GM19193 (cell line): ENCODE data around the gene KAZN.

Experiments
- POLR2A ChIP-seq: IDR thresholded peaks from 4 replicates; pipeline ENCODE4 v1.6.1; 2011; ENCODE audit not compliant: insufficient read depth, insufficient read length; ENCODE audit errors: extremely low read depth

KAZN gene

DNA sequence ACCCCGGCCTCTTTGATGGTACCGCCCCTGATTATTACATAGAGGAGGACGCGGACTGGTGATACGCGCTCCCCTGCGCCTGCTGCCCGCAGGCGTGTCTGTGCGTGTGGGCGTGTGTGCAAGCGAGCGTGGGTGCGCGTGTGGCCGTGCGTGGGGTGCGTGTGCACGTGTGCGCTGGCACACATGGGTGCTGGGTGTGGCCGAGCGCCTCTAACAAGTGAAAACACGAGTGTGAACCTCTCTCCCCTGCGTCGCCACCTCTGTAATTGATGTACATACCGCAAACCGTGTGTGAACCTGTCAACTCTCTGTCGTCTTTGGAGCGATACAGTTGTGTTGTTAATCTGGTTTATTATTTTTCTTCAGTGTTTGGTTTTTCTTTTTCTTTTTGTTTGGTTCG is 467.3 kb downstream of the KAZN start:
- no peak for TF ChIP-seq POLR2A

DNA sequence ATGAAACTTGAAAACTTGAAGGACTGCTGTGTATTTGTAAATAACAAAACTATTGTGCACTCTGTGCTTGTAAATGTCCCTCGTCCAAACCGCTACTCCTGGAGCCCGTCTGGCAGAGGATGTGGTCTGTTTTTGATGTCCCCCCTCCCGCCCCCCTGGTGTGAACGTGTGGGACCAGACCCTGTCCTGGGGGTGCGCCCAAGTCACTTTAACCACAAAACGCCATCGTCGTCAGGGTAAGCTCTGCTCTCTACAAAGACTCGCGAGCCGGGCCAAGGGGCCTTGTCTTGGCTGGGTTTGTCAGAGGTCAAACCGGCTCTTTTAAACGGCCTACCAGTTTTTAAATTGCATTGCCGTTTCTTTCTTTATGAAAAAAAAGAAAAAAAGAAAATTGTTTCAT is 467.7 kb downstream of the KAZN start:
- TF ChIP-seq POLR2A, result no peak

DNA sequence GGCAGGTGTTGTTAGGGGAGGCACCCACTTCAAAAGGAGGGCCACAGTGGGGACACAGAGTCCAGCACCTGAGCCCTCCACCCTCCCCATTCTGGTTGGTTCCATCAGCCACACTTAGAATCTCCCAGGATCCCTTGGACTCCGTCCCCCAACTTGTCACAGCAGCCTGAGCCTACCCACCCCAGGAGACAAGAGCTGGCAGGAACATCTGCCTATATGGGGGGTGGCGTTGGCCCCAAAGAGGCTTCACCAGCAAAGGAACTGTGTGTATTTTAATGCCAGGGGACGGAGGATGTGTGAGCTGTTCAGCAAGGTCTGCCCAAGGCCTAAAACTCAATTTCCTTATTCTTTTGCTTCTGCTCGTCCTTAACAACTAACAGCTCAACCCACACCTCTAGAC is 468.7 kb downstream of the KAZN start:
- TF ChIP-seq POLR2A, result no peak

DNA sequence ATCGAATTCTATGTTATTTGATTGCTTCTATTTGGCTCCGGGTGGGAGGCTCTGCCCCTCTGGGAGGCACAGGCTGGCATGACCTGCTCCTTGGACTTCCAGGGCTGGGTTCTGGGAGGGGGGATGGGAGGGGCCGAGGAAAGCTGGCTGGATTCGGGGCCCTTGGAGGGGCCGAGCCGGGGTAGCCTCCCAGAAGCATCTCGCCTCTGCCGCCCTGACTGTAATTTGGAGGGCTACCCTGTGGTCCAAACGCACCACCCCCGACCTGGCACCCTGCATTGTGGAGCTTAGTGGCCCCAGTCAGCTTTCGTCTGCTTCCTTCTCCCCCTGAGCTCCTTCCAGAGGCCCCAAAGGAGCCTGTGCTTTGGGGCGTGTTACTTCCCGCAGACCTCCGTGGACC is 469.7 kb downstream of the KAZN start:
- TF ChIP-seq POLR2A, result no peak

DNA sequence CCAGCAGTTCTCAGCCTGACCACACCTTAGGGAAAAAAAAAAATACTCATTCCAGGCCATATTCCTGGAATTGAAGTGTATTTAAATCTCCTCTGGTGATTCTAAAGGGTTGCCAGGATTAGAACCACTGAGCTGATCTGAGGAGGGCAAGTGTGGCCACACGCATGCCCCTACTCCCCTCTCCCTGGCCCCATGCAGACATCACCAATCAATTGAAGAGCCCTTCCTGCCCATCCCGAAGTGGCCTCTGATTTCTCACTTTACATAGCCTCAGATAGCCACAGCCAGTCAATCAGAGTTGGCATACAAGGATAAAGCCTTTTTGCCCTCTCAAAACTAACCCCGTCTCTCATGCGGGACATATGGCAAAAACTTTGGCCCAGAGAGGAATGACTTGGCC is 470.5 kb downstream of the KAZN start:
- TF ChIP-seq POLR2A, result no peak

DNA sequence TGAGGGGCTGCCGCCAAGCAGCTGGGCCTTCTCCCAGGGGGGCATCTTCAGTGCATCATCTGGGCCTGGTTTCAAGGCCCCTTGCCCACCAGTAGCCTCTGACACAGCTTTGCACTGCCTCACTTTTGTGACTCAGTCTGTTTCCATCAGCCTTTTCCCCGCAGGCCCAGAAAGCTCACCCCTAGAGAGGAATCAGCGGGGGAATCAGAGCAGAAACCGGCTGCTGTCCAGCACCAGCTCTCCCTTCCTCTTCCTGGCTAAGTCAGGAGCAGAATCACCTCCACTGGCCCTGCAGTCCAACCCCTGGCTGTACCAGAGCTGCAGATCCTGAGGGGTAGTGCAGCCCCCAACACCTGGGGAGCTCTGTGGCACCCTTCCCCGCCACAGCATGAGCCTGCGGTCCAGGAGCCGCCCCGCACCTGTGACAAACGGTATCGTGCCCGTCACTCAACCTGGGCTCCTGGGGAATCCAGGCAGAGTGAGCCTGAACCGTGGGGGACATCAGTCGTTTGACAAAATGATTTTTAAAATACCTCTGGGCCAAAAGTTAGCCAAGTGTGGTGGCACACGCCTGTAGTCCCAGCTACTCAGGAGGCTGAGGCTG is 471.8 kb downstream of the KAZN start:
- TF ChIP-seq POLR2A, result no peak

DNA sequence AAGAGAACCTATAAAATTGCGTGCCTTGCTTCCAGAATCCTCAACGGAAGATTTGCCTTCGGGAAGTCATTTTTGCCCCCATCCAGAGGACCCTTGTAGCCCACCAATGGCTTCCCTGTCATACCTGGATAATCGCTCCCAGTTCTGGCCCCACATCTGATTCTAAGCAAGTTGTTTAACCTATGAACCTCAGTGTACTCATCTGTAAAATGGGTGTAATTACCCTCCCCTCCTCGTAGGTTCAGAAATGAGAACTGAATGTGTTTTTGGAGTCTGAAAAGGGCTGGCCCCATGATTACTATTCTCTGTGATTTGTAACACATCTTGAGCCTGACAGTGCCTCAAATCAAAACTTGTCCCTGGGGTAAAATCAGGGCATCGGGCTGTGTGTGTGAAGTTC is 473.5 kb downstream of the KAZN start:
- TF ChIP-seq POLR2A, result no peak

DNA sequence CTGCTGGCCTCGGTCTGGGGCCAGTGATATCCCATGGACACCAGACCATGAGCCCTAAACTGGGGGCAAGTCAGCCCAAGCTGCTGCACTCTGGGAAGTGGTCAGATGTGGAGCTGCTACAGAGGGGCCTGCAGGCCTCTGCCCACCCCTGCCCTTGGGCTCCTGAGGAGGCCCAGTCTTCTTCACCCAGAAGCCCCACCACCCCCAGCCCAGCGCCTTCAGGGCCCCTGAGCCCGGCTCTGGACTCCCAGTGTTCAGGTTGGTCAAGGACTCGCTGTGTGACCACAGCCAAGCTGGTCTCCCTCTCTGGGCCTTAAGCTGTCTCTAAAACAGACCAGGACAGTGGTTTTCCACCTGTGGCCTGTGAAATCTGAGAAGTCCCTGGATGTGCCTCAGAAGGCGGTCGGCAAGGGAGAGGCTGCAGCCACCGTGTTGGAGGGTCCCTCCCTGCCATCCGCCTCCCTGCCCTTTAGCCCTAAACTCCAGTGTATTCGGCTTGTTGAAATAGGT is 475.4 kb downstream of the KAZN start:
- no peak for TF ChIP-seq POLR2A

DNA sequence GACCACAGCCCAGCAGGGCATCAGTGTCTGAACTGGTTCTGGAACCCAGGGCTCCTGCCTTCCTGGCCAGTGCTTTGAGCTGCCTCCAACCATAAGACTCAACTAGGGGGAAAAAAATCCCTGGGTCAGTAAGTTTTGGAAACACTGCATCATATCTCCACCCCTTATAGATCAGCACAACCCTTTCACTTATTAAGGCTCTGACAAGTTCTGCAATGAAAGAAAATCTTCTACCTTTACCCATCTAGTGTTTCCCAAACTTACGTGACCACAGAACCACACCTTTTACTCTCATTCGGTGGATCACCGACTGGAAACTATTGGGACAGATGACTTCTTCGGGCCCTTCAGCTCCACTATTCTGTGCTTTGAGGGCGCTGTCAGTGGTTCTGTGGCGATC is 476.7 kb downstream of the KAZN start:
- no peak for TF ChIP-seq POLR2A

DNA sequence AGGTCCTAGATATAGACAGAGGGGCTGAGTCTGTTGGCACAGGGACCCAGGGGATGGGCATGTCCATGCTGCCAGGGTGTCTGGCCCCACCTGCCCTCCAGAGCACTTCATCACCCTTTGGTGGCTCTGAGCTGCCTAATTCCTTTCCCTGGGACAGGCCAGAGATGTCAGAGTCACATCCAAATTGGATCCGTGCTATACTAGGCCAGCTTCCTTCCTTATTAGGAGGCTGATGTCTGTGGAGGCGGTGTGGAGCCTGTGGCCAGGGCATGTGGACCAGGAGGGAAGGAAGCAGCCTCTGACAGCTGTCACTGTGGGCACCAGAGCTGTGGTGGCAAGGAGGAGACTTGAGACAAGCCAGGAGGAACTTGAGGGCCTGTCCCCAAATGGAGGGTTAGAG is 477.3 kb downstream of the KAZN start:
- no peak for TF ChIP-seq POLR2A

DNA sequence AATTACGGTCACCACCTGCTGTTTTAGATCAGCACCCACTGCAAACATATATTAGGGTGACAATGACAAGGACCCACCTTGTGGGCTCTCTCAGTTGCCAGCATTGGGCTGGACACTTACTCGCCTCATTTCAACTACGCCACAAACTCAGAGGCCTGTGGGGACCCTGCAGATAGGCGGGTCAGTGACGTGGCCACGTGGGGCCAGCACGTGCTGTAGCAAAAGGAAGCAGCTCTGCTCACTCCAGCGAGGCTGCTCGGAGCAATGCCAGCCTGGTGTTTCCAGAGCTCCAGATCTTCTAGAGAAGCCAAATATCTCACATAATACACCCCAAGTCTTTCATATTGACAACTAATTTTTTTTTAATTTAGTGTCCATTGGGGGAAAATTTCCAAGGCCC is 478.3 kb downstream of the KAZN start:
- no peak for TF ChIP-seq POLR2A

DNA sequence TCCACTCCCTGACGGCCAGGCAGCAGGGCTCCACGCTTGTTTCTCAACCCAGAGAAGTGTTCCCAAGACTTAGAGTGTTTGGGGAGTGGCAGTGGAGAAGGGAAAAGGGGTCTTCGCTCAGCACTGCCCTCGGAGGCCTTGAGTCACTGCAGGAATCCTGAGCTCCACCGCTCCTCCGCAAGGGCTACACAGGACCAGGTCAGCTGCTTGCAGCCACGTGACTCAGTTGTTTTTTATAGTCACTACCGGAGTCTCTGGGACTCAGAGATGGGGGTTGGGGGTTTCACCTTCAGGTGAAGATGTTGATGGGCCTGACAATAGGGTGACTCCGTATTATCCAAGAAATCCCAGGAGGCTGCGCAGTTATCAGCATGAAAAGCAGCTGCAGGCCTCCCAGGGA is 478.9 kb downstream of the KAZN start:
- TF ChIP-seq POLR2A, result no peak

DNA sequence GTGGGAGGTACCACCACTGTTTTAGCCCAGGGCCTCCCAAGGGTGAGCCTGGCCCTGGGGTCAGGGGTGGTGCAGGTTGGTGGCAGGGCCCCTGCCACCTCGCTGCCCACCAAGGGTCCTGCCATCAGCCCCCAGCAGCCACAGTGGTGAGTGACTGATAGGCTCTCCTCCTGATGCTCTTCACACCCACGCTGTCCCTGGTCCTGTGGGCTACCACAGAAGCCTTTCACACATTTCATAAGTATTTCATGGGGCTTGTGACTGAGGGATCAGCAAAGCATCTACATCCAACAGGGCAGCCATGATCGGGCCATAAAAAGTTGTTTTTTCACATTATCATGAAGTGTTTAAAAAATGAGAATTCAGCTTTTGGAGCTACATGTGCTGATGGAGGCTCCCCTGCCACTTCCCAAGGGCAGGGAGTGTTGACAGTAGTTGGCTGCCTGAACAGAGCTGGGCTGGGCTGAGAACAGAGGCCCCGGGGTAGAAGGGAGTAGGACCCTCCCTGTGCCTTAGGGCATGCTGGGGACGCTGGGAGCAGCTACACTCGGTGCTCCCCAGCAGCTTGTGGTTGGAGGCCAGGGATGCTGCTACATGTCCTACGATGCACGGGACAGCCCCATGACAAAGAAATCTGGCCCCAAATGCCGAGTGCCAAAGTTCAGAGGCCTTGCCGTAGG is 482.0 kb downstream of the KAZN start:
- TF ChIP-seq POLR2A, result no peak

DNA sequence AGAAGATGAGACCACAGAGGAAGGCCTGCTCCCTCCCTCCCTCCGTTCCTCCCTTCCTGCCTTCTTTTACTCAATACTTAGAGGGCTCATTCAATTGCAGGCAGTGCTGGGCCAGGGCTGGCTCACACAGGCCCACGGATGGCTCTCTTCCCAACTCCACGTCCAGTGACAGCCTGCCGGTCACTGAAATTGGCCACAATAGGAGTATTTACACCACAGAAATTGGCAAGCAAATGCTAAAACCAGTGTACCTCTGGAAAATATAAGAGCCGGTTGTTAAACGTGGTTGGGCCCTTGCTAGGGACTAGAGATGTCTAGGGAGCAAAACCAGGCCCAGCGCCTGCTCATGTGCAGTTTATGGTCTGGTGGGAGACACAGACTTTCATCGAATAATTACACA is 482.6 kb downstream of the KAZN start:
- TF ChIP-seq POLR2A, result no peak

DNA sequence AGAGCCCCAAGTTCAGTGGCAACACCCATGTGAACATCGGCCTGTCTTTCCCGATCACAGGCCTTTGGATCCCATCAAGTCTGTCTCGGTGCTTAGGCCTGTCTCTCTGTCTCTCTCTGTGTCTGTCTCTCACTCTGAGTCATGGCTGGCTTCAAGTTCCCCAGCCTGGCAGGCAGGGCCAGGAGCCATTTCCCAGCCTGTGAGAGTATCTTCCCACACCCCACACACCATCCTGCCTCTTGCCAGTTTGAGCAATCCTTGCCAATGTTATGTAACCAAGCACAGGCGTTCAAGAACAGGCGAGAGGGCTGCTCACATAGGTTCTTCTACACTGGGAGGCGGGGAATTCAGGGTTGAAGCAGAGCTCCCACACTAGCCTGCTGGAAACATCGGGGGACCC is 485.1 kb downstream of the KAZN start:
- no peak for TF ChIP-seq POLR2A

DNA sequence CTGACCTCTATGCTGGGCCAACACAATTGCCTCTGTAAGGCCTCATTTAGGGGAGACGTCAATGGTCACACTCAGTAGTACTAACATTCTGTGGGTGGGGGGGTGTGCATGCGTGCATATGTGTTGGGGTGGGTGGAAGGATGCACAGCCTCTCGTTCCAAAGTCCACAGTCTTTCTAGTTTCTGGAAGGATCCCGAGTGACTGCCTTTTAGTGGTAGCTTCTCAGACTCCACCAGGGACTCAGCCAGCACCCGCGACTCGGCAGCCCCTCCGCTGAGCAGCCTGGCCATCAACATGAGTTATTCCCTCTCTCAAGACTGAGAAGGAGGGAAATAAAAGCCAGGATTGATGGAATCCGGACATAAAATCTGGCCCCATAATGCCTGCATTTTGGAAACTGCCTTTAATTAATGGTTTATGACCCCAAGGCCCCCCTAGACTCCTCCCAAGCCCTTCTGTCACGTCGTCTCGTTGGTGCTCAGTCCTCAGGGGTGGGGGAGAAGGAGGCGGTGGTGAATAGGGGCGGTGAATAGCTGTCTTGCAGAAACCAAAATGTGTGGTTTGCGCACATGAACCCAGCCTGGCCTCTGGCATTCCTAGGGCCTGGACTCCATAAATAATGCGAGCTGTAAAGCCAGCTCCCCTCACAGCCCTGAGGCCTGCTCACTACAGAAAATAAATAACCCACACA is 489.9 kb downstream of the KAZN start:
- TF ChIP-seq POLR2A, result no peak
